ENCODE measurements around the gene ZBTB25. TPM values are rescaled to one million over a fixed set of nuclear protein-coding genes. Genes with fewer than 3 reads are reported as not detected.

ZBTB25 gene
- total RNA-seq, 2 donors from 2014 or later, result 7.9 to 10.6 TPM

DNA sequence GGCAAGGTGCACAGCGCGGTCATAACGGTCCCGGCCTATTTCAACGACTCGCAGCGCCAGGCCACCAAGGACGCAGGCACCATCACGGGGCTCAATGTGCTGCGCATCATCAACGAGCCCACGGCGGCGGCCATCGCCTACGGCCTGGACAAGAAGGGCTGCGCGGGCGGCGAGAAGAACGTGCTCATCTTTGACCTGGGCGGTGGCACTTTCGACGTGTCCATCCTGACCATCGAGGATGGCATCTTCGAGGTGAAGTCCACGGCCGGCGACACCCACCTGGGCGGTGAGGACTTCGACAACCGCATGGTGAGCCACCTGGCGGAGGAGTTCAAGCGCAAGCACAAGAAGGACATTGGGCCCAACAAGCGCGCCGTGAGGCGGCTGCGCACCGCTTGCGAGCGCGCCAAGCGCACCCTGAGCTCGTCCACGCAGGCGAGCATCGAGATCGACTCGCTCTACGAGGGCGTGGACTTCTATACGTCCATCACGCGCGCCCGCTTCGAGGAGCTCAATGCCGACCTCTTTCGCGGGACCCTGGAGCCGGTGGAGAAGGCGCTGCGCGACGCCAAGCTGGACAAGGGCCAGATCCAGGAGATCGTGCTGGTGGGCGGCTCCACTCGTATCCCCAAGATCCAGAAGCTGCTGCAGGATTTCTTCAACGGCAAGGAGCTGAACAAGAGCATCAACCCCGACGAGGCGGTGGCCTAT, 37.8 kb upstream of the ZBTB25 start:
- TF ChIP-seq POLR2A (IDR thresholded peaks at IDR 0.05), result no peak
- TF ChIP-seq, protein P1, sequence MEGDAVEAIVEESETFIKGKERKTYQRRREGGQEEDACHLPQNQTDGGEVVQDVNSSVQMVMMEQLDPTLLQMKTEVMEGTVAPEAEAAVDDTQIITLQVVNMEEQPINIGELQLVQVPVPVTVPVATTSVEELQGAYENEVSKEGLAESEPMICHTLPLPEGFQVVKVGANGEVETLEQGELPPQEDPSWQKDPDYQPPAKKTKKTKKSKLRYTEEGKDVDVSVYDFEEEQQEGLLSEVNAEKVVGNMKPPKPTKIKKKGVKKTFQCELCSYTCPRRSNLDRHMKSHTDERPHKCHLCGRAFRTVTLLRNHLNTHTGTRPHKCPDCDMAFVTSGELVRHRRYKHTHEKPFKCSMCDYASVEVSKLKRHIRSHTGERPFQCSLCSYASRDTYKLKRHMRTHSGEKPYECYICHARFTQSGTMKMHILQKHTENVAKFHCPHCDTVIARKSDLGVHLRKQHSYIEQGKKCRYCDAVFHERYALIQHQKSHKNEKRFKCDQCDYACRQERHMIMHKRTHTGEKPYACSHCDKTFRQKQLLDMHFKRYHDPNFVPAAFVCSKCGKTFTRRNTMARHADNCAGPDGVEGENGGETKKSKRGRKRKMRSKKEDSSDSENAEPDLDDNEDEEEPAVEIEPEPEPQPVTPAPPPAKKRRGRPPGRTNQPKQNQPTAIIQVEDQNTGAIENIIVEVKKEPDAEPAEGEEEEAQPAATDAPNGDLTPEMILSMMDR (IDR thresholded peaks at IDR 0.05), result no peak
- Histone ChIP-seq H3K27ac (peak overlapping the region in 1 of 4 donors; percentile 52), H3K4me1 (peaks cover 16% of the 10 kb centered on the region), H3K27me3 (no peaks in the 10 kb centered on the region), H3K9me3 (no peaks in the 10 kb centered on the region), H3K4me3 (peak overlapping the region; percentile 9 to 46), H3K36me3 (replicated peaks in 1 of 2; ENCODE audit: insufficient read depth in 1 of 2, low read depth in 2 of 2) (no peaks in the 10 kb centered on the region)
- intact Hi-C loops (cut with DNase I), result no loop called here
- DNase-seq, result peak; percentile 25 to 48 (median 38)
- no peak for ATAC-seq
- WGBS, 2 donors, result 17 to 29% methylated on average over 11 to 73 of the region's 73 CpGs

DNA sequence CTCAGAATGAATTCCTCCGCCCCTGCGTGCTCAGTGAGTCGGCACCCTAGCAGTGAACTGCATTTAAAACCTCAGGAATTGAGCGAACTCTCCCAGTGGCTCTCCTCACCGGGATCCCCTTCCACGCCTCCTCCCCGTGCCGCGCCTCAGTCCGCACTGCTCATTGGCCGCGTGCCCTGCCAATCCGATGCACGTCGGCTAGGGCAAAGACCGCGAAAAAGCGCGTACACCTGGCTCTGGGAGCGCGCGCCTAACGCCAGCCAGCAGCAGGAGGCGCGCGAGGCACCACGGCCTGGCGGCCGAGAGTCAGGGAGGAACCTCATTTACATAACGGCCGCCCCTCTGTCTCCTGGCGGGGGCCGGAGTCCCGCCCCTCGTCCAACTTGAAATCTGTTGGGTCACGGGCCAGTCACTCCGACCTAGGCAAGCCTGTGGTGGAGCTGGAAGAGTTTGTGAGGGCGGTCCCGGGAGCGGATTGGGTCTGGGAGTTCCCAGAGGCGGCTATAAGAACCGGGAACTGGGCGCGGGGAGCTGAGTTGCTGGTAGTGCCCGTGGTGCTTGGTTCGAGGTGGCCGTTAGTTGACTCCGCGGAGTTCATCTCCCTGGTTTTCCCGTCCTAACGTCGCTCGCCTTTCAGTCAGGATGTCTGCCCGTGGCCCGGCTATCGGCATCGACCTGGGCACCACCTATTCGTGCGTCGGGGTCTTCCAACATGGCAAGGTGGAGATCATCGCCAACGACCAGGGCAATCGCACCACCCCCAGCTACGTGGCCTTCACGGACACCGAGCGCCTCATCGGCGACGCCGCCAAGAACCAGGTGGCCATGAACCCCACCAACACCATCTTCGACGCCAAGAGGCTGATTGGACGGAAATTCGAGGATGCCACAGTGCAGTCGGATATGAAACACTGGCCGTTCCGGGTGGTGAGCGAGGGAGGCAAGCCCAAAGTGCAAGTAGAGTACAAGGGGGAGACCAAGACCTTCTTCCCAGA, 36.9 kb upstream of the ZBTB25 start, which contains the start of gene HSPA2:
Gene HSPA2, plus strand, starts transcription at position 534 of the 995 bp plus-strand sequence. Its CDS starts 109 bp downstream, at position 643.
- Histone ChIP-seq H3K27me3 (no peaks in the 10 kb centered on the region), H3K27ac (peak within 1 kb of the TSS; percentile 77 to 91 (median 89)), H3K36me3 (replicated peaks in 1 of 2; ENCODE audit: insufficient read depth in 1 of 2, low read depth in 2 of 2) (no peaks in the 10 kb centered on the region), H3K4me1 (peaks cover 16% of the 10 kb centered on the region), H3K9me3 (no peaks in the 10 kb centered on the region), H3K4me3 (peak within 1 kb of the TSS; percentile 46 to 87)
- TF ChIP-seq POLR2A (IDR thresholded peaks at IDR 0.05), result peak; percentile 97 to 100 (median 99)
- TF ChIP-seq, protein P1 (IDR thresholded peaks at IDR 0.05), result peak; percentile 62 to 98 (median 95)
- WGBS, 2 donors, result 3 to 9% methylated on average over 30 to 79 of the region's 79 CpGs
- DNase-seq (peak; percentile 99 to 100 (median 100)), ATAC-seq (peak; percentile 94)
- intact Hi-C loops (cut with DNase I), result no loop called here

DNA sequence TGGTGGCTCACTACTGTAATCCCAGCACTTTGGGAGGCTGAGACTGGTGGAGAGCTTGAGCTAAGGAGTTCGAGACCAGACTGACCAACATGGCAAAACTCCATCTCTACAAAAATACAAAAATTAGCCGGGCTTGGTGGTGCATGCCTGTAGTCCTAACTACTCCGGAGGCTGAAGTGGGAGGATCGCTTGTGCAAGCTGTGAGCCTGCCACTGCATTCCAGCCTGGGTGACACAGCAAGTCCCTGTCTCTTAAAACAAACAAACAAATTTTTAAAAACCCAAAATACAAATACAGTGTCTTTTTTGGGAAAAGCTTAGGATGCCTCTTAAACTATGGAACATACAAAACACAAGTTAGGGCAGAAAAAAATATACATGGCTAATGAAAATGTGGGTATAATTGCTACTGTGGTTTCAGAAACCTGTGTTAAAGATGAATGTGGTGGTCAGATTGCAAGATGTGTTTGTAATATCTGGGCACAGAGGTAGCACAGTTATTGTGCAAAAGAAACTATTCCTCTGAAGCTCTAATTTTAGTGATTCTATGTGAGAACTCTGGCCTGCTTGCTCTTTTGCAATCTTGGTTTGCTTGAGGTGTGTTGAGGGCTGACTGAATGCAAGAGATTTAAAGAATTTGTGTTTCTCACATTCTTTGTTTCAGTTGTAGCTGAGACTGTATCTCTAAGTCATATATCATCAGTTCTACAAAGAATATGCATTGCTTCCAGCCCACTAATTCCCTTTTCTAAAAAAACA, 33.0 kb upstream of the ZBTB25 start:
- H3K4me3 ChIP-seq, result no peak overlapping the region
- H3K9me3 ChIP-seq, result no peaks in the 10 kb centered on the region
- no peak for ATAC-seq
- H3K27me3 ChIP-seq, result no peaks in the 10 kb centered on the region
- intact Hi-C loops (cut with DNase I), result no loop called here
- TF ChIP-seq POLR2A (IDR thresholded peaks at IDR 0.05), result no peak
- TF ChIP-seq, protein P1 (IDR thresholded peaks at IDR 0.05), result no peak
- WGBS, 2 donors, result 84% methylated on average over 4 of the region's 4 CpGs
- H3K4me1 ChIP-seq, result peaks cover 11% of the 10 kb centered on the region
- no peak for DNase-seq
- H3K36me3 ChIP-seq (replicated peaks in 1 of 2; ENCODE audit: insufficient read depth in 1 of 2, low read depth in 2 of 2), result no peaks in the 10 kb centered on the region
- no peak overlapping the region for H3K27ac ChIP-seq

DNA sequence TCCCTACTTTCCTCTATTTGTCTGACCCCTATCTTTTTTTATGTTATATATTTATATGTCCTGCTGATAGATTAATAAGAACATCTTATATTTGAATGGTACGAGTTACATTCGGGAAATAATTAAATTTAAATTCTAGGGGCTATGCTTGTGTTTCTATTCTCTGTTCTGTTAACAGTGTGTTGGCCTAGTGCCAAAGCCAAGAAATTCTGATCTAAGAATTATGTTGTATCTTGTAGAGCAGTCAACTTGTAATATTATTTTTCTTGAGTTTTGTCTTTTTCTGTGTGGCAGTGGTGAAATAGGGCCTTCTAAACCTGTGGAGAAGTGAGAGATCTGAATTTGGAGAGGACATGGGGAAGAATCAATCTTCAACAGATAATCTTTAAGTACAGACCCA, 27.9 kb upstream of the ZBTB25 start:
- intact Hi-C loops (cut with DNase I), result no loop called here
- Histone ChIP-seq H3K4me1 (no peaks in the 10 kb centered on the region), H3K36me3 (replicated peaks in 1 of 2; ENCODE audit: insufficient read depth in 1 of 2, low read depth in 2 of 2) (no peaks in the 10 kb centered on the region), H3K9me3 (no peaks in the 10 kb centered on the region), H3K4me3 (no peak overlapping the region), H3K27me3 (no peaks in the 10 kb centered on the region), H3K27ac (no peak overlapping the region)
- ATAC-seq (no peak), DNase-seq (no peak)
- TF ChIP-seq POLR2A (IDR thresholded peaks at IDR 0.05), result no peak
- TF ChIP-seq, protein P1 (IDR thresholded peaks at IDR 0.05), result no peak
- 76 to 84% methylated on average over 2 of the region's 2 CpGs for WGBS, 2 donors
